Activated T-cell treated with anti-CD3 and anti-CD28 coated beads for 48 hours (primary cell): Measurements from ENCODE around the gene GP1BB.
A peak's percentile ranks its signal among the peaks of the same experiment; 100 is the strongest.

Experiments
- DNase-seq: peaks from one replicate; pipeline ENCODE4 v3.0.0-alpha.2; 2020; ENCODE audit warnings: low read depth

The GP1BB gene

DNA sequence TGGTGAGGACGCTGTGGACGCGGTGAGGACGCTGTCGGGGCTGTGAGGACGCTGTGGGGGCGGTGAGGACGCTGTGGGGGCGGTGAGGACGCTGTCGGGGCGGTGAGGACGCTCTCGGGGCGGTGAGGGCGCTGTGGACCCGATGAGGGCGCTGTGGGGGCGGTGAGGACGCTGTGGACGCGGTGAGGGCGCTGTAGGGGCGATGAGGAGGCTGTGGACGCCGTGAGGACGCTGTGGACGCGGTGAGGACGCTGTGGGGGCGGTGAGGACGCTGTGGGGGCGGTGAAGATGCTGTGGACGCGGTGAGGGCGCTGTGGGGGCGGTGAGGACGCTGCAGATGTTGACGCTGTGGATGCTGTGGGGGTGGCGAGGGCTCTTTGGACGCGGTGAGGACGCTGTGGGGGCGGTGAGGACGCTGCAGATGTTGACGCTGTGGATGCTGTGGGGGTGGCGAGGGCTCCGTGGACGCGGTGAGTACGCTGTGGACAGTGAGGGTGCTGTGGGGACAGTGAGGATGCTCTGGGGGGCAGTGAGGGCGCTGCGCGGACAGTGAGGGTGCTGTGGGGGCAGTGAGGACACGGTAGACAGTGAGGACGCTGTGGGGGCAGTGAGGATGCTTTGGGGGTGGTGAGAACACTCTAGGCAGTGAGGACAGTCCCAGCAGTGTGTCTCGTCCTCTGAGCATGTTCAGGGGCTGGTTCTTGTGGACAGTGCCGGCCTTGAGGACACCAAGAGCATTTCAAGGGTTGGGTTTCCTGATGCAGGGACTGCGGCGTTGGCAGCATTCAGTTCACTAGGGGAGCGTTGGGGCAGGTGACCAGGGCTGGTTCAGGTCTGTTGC lies 4.2 kb downstream of the GP1BB start:
- DNase-seq, result no peak

DNA sequence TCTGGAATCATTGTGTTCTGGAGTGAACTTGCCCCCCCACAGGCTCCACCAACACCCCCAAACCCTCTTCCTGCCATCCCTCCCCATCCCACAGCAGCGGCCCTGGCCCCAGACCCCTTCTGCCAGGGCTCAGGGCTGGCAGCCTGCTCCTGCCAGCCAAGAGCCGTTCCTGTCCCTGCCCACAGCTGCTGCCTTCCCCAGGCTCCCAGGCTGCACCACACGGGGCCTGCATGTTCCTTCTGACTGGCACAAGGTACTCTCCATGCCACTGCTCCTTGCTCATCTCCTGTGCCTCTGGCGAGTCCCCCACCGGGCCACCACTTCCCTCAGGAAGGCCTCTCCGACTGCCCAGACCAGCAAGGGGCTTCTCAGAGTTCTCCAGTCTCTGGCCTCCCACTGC lies 4.9 kb downstream of the GP1BB start:
- DNase-seq, result no peak

DNA sequence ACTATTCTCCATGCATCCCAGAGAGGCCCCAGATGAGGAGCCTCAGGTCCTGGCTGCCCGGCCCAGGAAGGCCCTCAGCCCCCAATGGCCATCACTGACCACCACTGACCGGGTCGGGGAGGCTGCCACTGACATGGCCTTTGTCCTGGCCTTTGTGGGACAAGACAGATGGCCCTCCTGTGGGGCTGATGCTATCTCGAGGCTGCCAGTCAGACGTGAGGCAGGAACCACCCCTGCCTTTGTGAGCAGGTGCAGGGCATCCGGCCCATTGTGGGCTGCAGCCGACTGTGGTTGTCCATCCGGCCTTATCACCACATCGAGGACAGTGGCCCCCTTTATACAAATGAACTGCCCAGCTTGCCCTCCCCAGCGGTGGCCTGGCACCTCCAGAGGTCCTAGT lies 5.5 kb downstream of the GP1BB start:
- DNase-seq, result no peak

- no peak for DNase-seq
These were observed 6.2 kb downstream of the GP1BB start for GRCh38 chr22:19729507-19729906.

GRCh38 chr22:19730198-19730597 lies 6.9 kb downstream of the GP1BB start:
- DNase-seq, result no peak

- peak; percentile 79 for DNase-seq
These were observed 7.5 kb downstream of the GP1BB start for GRCh38 chr22:19730655-19731360.

DNA sequence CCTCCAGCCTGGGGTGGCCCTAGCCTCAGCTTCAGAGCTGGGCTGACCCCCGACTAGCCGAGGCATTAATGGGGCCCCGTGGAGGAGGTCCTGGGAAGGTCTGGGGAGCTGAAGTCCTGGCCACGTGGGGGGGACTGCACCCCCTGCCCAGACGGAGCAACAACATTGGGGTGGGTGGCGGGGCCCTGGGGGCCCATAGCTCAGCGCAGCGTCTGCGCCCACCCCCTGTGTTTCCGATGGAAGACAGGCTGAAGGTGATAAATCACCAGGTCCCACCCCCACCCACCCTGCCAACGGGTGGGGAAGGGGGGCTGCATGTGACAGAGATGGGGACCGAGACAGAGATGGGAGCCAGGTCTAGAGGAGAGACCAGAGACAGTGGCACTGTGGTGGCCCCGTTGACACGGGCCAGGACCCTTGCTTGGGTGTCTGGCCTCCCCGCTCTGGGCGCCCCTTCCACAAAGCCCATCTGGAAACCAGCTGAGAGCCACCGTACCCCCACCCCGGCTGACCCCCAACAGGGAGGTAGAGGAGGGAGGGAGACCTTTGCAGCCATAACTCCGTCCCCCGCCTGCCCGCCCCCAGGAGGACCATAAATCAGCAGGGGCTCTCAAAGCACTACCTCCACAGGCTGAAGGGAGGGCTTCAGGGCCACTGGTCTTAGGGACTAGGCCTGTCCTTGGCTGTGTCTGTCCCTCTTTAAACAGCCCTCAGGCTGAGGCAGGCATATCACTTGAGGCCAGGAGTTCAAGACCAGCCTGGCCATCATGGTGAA lies 8.2 kb downstream of the GP1BB start:
- DNase-seq, result no peak

- no peak for DNase-seq
These were observed 9.2 kb downstream of the GP1BB start for GRCh38 chr22:19732403-19733113.

- no peak for DNase-seq
These were observed 10.4 kb downstream of the GP1BB start for GRCh38 chr22:19733755-19734154.

DNA sequence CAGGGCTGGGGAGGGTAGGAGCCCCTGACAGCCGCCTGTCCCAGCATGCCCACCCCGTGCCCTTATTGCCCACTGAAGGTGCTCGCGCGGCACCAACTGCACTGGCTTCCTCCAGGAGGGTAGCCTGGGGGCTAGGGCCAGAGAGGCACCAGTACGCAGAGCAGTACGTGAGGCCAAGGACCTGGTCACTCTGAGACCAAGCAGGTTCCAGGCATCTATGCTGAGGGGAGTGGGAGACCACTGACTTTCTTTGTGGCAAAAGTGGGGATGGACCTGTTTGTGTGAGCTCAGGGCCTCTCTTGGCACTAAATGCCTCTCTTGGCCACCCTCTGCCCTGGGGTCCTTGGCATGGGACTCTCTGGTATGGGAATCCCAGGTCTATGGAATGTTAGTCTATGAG lies 10.8 kb downstream of the GP1BB start:
- DNase-seq, result no peak

DNA sequence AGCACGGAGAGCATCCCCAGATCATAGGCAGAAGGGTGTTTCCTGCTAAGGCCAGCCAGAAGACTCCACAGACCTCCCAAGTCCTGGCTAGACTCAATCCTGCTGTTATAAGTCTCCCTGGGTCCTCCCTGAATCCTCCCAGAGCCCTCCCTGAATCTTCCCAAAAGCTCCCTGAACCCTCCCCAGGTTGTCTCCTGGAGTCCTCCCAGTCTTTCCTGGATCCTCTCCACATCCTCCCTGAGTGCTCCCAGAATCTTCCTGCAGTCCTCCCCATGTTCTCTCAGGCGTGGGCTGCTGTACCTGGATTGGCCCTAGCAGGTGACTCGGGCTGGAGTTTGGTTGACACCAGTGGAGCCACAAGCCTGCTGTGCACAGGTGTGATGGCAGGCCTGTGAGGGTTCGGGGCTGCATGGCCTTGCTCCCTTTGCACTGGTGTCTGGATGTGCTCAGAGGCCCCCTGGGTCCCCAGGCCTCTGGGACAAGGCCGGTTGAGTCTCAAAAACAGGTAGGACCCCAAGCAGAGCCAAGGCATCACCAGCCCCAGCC lies 11.6 kb downstream of the GP1BB start:
- DNase-seq, result no peak

- DNase-seq, result no peak
These were observed 12.5 kb downstream of the GP1BB start for GRCh38 chr22:19735665-19736510.

- DNase-seq, result no peak
These were observed 14.7 kb downstream of the GP1BB start for GRCh38 chr22:19737846-19738663.

GRCh38 chr22:19738664-19739447 lies 15.5 kb downstream of the GP1BB start:
- no peak for DNase-seq

DNA sequence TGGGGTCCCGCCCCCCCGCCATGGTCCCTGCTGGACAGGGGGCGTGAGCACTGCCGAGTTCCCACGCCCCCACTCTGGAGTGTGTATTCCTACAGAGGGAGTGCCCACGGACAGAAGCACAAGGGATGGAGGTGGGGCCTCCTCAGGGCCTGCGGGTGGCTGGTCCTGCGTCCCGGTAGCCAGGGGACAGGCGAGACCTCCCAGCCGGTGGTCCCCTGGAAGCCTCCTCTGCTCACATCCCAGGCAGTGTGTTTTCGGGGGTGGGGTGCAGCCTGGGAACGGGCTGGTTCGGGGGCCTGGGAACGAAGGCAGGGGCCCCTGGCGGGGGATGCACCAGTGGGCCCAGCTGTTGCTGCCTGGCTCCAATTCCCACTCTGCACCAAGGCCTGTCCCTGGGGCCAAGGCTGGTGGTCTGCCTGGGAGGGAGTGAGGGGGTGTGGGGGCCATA lies 16.1 kb downstream of the GP1BB start:
- no peak for DNase-seq

- DNase-seq, result no peak
These were observed 16.6 kb downstream of the GP1BB start for GRCh38 chr22:19739911-19740449.

- DNase-seq, result no peak
These were observed 17.2 kb downstream of the GP1BB start for GRCh38 chr22:19740586-19740985.

DNA sequence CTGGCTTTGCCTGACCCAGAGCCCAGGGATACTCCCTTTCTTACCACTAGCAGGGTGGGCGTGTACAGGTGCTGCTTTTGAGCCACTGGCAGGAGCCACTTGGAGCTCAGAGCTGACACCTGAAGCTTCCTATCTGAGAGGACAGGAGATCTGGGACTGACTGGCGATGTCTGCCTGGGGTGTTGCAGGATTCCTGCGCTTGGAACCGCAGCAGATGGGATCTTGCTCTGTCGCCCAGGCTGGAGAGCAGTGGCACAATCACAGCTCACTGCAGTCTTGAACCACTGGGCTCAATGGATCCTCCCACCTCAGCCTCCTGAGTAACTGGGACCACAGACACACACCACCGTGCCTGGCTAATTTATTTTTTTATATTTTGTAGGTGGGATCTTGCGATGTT lies 17.7 kb downstream of the GP1BB start:
- DNase-seq, result no peak
